Activated T-helper 17 cell treated with anti-CD3 and anti-CD28 coated beads, Interleukin-2, amount 50 U/mL, for 72 hours (primary cell): ENCODE measurements around the gene RET. TPM values are rescaled to one million over a fixed set of nuclear protein-coding genes. Genes with fewer than 3 reads are reported as not detected.

ENCODE experiments used
- ATAC-seq: fragments of 150-1000 bp; cut with Tn5 transposase; replicated peaks from 2 replicates; pipeline ENCODE4 v1.10.0; 2021; ENCODE audit warnings: mild to moderate bottlenecking, moderate library complexity
- H3K27ac Mint-ChIP-seq: one replicate; pipeline ENCODE4 v1.8.0; 2022; ENCODE audit warnings: mixed read lengths
- H3K27me3 Mint-ChIP-seq: one replicate; pipeline ENCODE4 v1.8.0; 2022; ENCODE audit warnings: mixed read lengths
- H3K36me3 Mint-ChIP-seq: one replicate; pipeline ENCODE4 v1.8.0; 2022; ENCODE audit warnings: low read depth, mild to moderate bottlenecking, mixed read lengths
- H3K4me1 Mint-ChIP-seq: one replicate; pipeline ENCODE4 v1.8.0; 2022; ENCODE audit warnings: mixed read lengths
- H3K4me3 Mint-ChIP-seq: one replicate; pipeline ENCODE4 v1.8.0; 2022; ENCODE audit warnings: mild to moderate bottlenecking, mixed read lengths
- H3K9me3 Mint-ChIP-seq: one replicate; pipeline ENCODE4 v1.8.0; 2022; ENCODE audit warnings: mixed read lengths
- total RNA-seq, 2 donors: library from RNA; stranded (reverse); gene quantifications; one replicate each; pipeline ENCODE4 v1.2.3, GENCODE V29; 2022

RET gene
- total RNA-seq, 2 donors from 2014 or later: 0.24 TPM; not detected in 1

- H3K36me3 Mint-ChIP-seq: no peaks in the 10 kb centered on the region
- no peaks in the 10 kb centered on the region for H3K27me3 Mint-ChIP-seq
- no peak overlapping the region for H3K27ac Mint-ChIP-seq
- H3K4me1 Mint-ChIP-seq: no peaks in the 10 kb centered on the region
- no peak overlapping the region for H3K4me3 Mint-ChIP-seq
- no peaks in the 10 kb centered on the region for H3K9me3 Mint-ChIP-seq
- no peak for ATAC-seq
Measured at GRCh38 chr10:43064331-43065075, 12.4 kb upstream of the RET start.

- Mint-ChIP-seq H3K27ac (no peak overlapping the region), H3K4me1 (no peaks in the 10 kb centered on the region), H3K36me3 (no peaks in the 10 kb centered on the region), H3K27me3 (no peaks in the 10 kb centered on the region), H3K9me3 (no peaks in the 10 kb centered on the region), H3K4me3 (no peak overlapping the region)
- no peak for ATAC-seq
Measured at GRCh38 chr10:43065234-43065633, 11.6 kb upstream of the RET start.

- Mint-ChIP-seq H3K4me1 (no peaks in the 10 kb centered on the region), H3K27ac (no peak overlapping the region), H3K36me3 (no peaks in the 10 kb centered on the region), H3K4me3 (no peak overlapping the region), H3K27me3 (no peaks in the 10 kb centered on the region), H3K9me3 (no peaks in the 10 kb centered on the region)
- no peak for ATAC-seq
Measured at GRCh38 chr10:43065761-43066160, 11.1 kb upstream of the RET start.

- H3K36me3 Mint-ChIP-seq: no peaks in the 10 kb centered on the region
- no peaks in the 10 kb centered on the region for H3K9me3 Mint-ChIP-seq
- H3K27ac Mint-ChIP-seq: no peak overlapping the region
- no peaks in the 10 kb centered on the region for H3K27me3 Mint-ChIP-seq
- H3K4me3 Mint-ChIP-seq: no peak overlapping the region
- ATAC-seq: no peak
- H3K4me1 Mint-ChIP-seq: no peaks in the 10 kb centered on the region
Measured at GRCh38 chr10:43066481-43066880, 10.4 kb upstream of the RET start.

GRCh38 chr10:43067391-43068135 is 9.3 kb upstream of the RET start:
- Mint-ChIP-seq H3K27ac (no peak overlapping the region), H3K36me3 (no peaks in the 10 kb centered on the region), H3K4me1 (no peaks in the 10 kb centered on the region), H3K27me3 (no peaks in the 10 kb centered on the region), H3K4me3 (no peak overlapping the region), H3K9me3 (no peaks in the 10 kb centered on the region)
- no peak for ATAC-seq

- no peaks in the 10 kb centered on the region for H3K36me3 Mint-ChIP-seq
- H3K4me3 Mint-ChIP-seq: no peak overlapping the region
- ATAC-seq: no peak
- no peak overlapping the region for H3K27ac Mint-ChIP-seq
- no peaks in the 10 kb centered on the region for H3K27me3 Mint-ChIP-seq
- H3K9me3 Mint-ChIP-seq: no peaks in the 10 kb centered on the region
- H3K4me1 Mint-ChIP-seq: no peaks in the 10 kb centered on the region
Measured at GRCh38 chr10:43068136-43068395, 8.8 kb upstream of the RET start.

- H3K36me3 Mint-ChIP-seq: no peaks in the 10 kb centered on the region
- ATAC-seq: no peak
- H3K9me3 Mint-ChIP-seq: no peaks in the 10 kb centered on the region
- no peak overlapping the region for H3K4me3 Mint-ChIP-seq
- H3K27me3 Mint-ChIP-seq: no peaks in the 10 kb centered on the region
- H3K4me1 Mint-ChIP-seq: no peaks in the 10 kb centered on the region
- H3K27ac Mint-ChIP-seq: no peak overlapping the region
Measured at GRCh38 chr10:43068471-43069210, 8.2 kb upstream of the RET start.

GRCh38 chr10:43069211-43069515 is 7.7 kb upstream of the RET start:
- no peaks in the 10 kb centered on the region for H3K27me3 Mint-ChIP-seq
- H3K27ac Mint-ChIP-seq: no peak overlapping the region
- ATAC-seq: no peak
- H3K4me1 Mint-ChIP-seq: no peaks in the 10 kb centered on the region
- H3K9me3 Mint-ChIP-seq: no peaks in the 10 kb centered on the region
- no peak overlapping the region for H3K4me3 Mint-ChIP-seq
- no peaks in the 10 kb centered on the region for H3K36me3 Mint-ChIP-seq

GRCh38 chr10:43069579-43069978 is 7.3 kb upstream of the RET start:
- no peak overlapping the region for H3K27ac Mint-ChIP-seq
- ATAC-seq: no peak
- no peaks in the 10 kb centered on the region for H3K4me1 Mint-ChIP-seq
- no peak overlapping the region for H3K4me3 Mint-ChIP-seq
- no peaks in the 10 kb centered on the region for H3K27me3 Mint-ChIP-seq
- H3K9me3 Mint-ChIP-seq: no peaks in the 10 kb centered on the region
- H3K36me3 Mint-ChIP-seq: no peaks in the 10 kb centered on the region

- H3K4me1 Mint-ChIP-seq: no peaks in the 10 kb centered on the region
- no peaks in the 10 kb centered on the region for H3K27me3 Mint-ChIP-seq
- no peak for ATAC-seq
- no peaks in the 10 kb centered on the region for H3K36me3 Mint-ChIP-seq
- no peaks in the 10 kb centered on the region for H3K9me3 Mint-ChIP-seq
- no peak overlapping the region for H3K27ac Mint-ChIP-seq
- no peak overlapping the region for H3K4me3 Mint-ChIP-seq
Measured at GRCh38 chr10:43070121-43071085, 6.5 kb upstream of the RET start.

- Mint-ChIP-seq H3K27me3 (peaks cover 8% of the 10 kb centered on the region), H3K4me3 (no peak overlapping the region), H3K9me3 (no peaks in the 10 kb centered on the region), H3K36me3 (no peaks in the 10 kb centered on the region), H3K4me1 (no peaks in the 10 kb centered on the region), H3K27ac (no peak overlapping the region)
- ATAC-seq: no peak
Measured at GRCh38 chr10:43071865-43072650, 4.8 kb upstream of the RET start.

- Mint-ChIP-seq H3K4me1 (no peaks in the 10 kb centered on the region), H3K36me3 (no peaks in the 10 kb centered on the region), H3K27ac (no peak overlapping the region), H3K27me3 (peaks cover 8% of the 10 kb centered on the region), H3K9me3 (no peaks in the 10 kb centered on the region), H3K4me3 (no peak overlapping the region)
- no peak for ATAC-seq
Measured at GRCh38 chr10:43073191-43073590, 3.7 kb upstream of the RET start.

- Mint-ChIP-seq H3K4me1 (no peaks in the 10 kb centered on the region), H3K36me3 (no peaks in the 10 kb centered on the region), H3K27ac (no peak overlapping the region), H3K4me3 (no peak overlapping the region), H3K9me3 (no peaks in the 10 kb centered on the region), H3K27me3 (peaks cover 11% of the 10 kb centered on the region)
- no peak for ATAC-seq
Measured at GRCh38 chr10:43073721-43074120, 3.1 kb upstream of the RET start.

- no peak for ATAC-seq
- no peak overlapping the region for H3K4me3 Mint-ChIP-seq
Measured at GRCh38 chr10:43074409-43074808, 2.5 kb upstream of the RET start.

More at GRCh38 chr10:43074409-43074808, 2.5 kb upstream of the RET start:
- Mint-ChIP-seq H3K4me1 (no peaks in the 10 kb centered on the region), H3K27ac (no peak overlapping the region), H3K27me3 (peaks cover 15% of the 10 kb centered on the region), H3K9me3 (no peaks in the 10 kb centered on the region), H3K36me3 (no peaks in the 10 kb centered on the region)
